GM12878 (cell line): ENCODE measurements around the gene MT1G. TPM values are rescaled to one million over a fixed set of nuclear protein-coding genes. Genes with fewer than 3 reads are reported as not detected.

ENCODE experiments used
- ATAC-seq: fragments of 200-7000 bp; cut with Tn5 transposase; 3 replicates; pipeline ENCODE4 v1.9.1; 2020; ENCODE audit warnings: mild to moderate bottlenecking, moderate library complexity
- BruUV-seq: library from RNA; stranded (reverse); fragments of 400-500 nt; replicated peaks from 2 replicates; lab custom pipeline; 2021; lab: Mats Ljungman, UMichigan
- CTCF ChIA-PET: fragments of 300-600 bp; sonication (Branson Sonifier 250); formaldehyde crosslinking; extraction: SDS; loops from one replicate; lab custom pipeline; 2021; ENCODE audit warnings: inconsistent platforms; lab: Yijun Ruan, JAX
- POLR2A ChIA-PET: fragments of 350-600 bp; formaldehyde crosslinking; extraction: SDS; loops from one replicate; lab custom pipeline; 2021; ENCODE audit warnings: inconsistent platforms; lab: Charles Lee
- RAD21 ChIA-PET: fragments of 300-600 bp; sonication (Branson Sonifier 250); formaldehyde crosslinking; loops from one replicate; lab custom pipeline; 2023; ENCODE audit warnings: antibody characterized with exemption; ENCODE audit not compliant: unreplicated experiment; lab: Charles Lee
- SMC1A ChIA-PET: fragments of 300-600 bp; sonication (Branson Sonifier 250); formaldehyde crosslinking; loops from one replicate; lab custom pipeline; 2023; ENCODE audit not compliant: unreplicated experiment, uncharacterized antibody; lab: Charles Lee
- DNase-seq: peaks from one replicate; pipeline ENCODE4 v3.0.0-alpha.2; 2011; ENCODE audit warnings: low read depth, low spot score
- FAIRE-seq: peaks from 3 replicates; lab custom pipeline; 2011; peaks lifted over from hg19 to GRCh38; lab: Jason Lieb, UNC
- H2AFZ ChIP-seq: 2 replicates; pipeline ENCODE4 v1.6.0; 2011; ENCODE audit warnings: low read depth, low read length, control low read depth; ENCODE audit not compliant: control insufficient read depth
- H3K27ac ChIP-seq: 2 replicates; pipeline ENCODE4 v1.5.1; 2011; ENCODE audit warnings: control low read depth; ENCODE audit not compliant: control insufficient read depth, insufficient read depth
- H3K27me3 ChIP-seq, 2 experiments: replicated peaks in 1 of 2; 2 replicates each; pipeline versions ENCODE4 v1.6.0 to v1.6.1; 2011; ENCODE audit warnings: low read length in 1 of 2; ENCODE audit not compliant: control insufficient read depth in 2 of 2, insufficient read depth in 2 of 2
- H3K36me3 ChIP-seq, 2 experiments: 2 replicates each; pipeline ENCODE4 v1.5.1; 2011; ENCODE audit warnings: low read length in 1 of 2; ENCODE audit not compliant: control insufficient read depth in 2 of 2, insufficient read depth in 2 of 2
- H3K4me1 ChIP-seq: 2 replicates; pipeline ENCODE4 v1.6.1; 2011; ENCODE audit warnings: mild to moderate bottlenecking, low read length, moderate library complexity, mixed read lengths; ENCODE audit not compliant: control insufficient read depth, insufficient read depth
- H3K4me2 ChIP-seq: 2 replicates; pipeline ENCODE4 v1.6.0; 2011; ENCODE audit warnings: control low read depth; ENCODE audit not compliant: control insufficient read depth, insufficient read depth
- H3K4me3 ChIP-seq: fragments of 200-600 bp; sonication (generic); 2 replicates; pipeline ENCODE4 v1.5.1; 2016
- H3K79me2 ChIP-seq: 2 replicates; pipeline ENCODE4 v1.6.0; 2011; ENCODE audit warnings: low read length; ENCODE audit not compliant: control insufficient read depth, insufficient read depth
- H3K9ac ChIP-seq: 2 replicates; pipeline ENCODE4 v1.8.0; 2011; ENCODE audit warnings: low read length, control low read depth, mixed read lengths; ENCODE audit not compliant: control insufficient read depth, insufficient read depth
- H3K9me3 ChIP-seq: replicated peaks from 3 replicates; pipeline ENCODE4 v1.5.1; 2011; ENCODE audit warnings: mild to moderate bottlenecking, low read length; ENCODE audit not compliant: control insufficient read depth, insufficient read depth
- H4K20me1 ChIP-seq: 2 replicates; pipeline ENCODE4 v1.6.0; 2011; ENCODE audit not compliant: control insufficient read depth, insufficient read depth
- BHLHE40 ChIP-seq, 2 experiments: fragments of 450-650 bp in 1 of 2; IDR thresholded peaks; 2 replicates each; pipeline ENCODE4 v1.6.1; 2011 to 2017; ENCODE audit warnings: low read depth in 2 of 2, borderline replicate concordance in 1 of 2, improper control_type of control experiment in 1 of 2, low read length in 1 of 2, mild to moderate bottlenecking in 1 of 2
- CEBPB ChIP-seq, 2 experiments: fragments of 150-350 bp in 1 of 2; IDR thresholded peaks; 2 replicates each; pipeline ENCODE4 v1.6.1; 2012 to 2014; ENCODE audit warnings: low read depth in 2 of 2, low read length in 2 of 2, borderline replicate concordance in 1 of 2, inconsistent platforms in 1 of 2
- CHD4 ChIP-seq: fragments of 200-600 bp; sonication (generic); IDR thresholded peaks from 2 replicates; pipeline ENCODE4 v1.6.1; 2016; ENCODE audit warnings: mild to moderate bottlenecking
- ESRRA ChIP-seq: IDR thresholded peaks from 2 replicates; pipeline ENCODE4 v1.6.1; 2012; ENCODE audit warnings: mild to moderate bottlenecking, low read length, improper control_type of control experiment
- MYC ChIP-seq: IDR thresholded peaks from 2 replicates; pipeline ENCODE4 v1.6.1; 2011; ENCODE audit warnings: mild to moderate bottlenecking, low read length, moderate library complexity, inconsistent platforms; ENCODE audit not compliant: insufficient read depth, insufficient replicate concordance, insufficient read length, severe bottlenecking
- NFIC ChIP-seq: IDR thresholded peaks from 2 replicates; pipeline ENCODE4 v1.6.1; 2012; ENCODE audit warnings: low read depth, mild to moderate bottlenecking, inconsistent platforms, low read length, moderate library complexity
- NR2C1 ChIP-seq: fragments of 450-650 bp; IDR thresholded peaks from 2 replicates; pipeline ENCODE4 v1.6.1; 2017; ENCODE audit warnings: antibody characterized with exemption, mild to moderate bottlenecking, moderate library complexity
- SIX5 ChIP-seq: IDR thresholded peaks from 2 replicates; pipeline ENCODE4 v1.6.1; 2011; ENCODE audit warnings: mild to moderate bottlenecking, low read depth, low read length, moderate library complexity; ENCODE audit not compliant: severe bottlenecking
- SMC3 ChIP-seq: IDR thresholded peaks from 2 replicates; pipeline ENCODE4 v1.6.1; 2011; ENCODE audit warnings: low read length, improper control_type of control experiment, borderline replicate concordance
- STAT3 ChIP-seq: IDR thresholded peaks from 2 replicates; pipeline ENCODE4 v1.6.1; 2011; ENCODE audit warnings: low read depth, low read length, improper control_type of control experiment
- ZNF217 ChIP-seq: fragments of 450-650 bp; IDR thresholded peaks from 2 replicates; pipeline ENCODE4 v1.6.1; 2017; ENCODE audit warnings: antibody characterized with exemption, mild to moderate bottlenecking
- WGBS: methylation state at CpG from one replicate; pipeline ENCODE4 v1.1.6; 2016; ENCODE audit warnings: low lambda C conversion rate; ENCODE audit not compliant: insufficient replicate concordance, insufficient coverage; ENCODE audit errors: missing lambda C conversion rate; 5-methylcytosine and 5-hydroxymethylcytosine counted together
- in situ Hi-C: fragments of 300-500 bp; cut with MboI; formaldehyde crosslinking; loops from 9 replicates; pipeline ENCODE4 v1.14.3; 2018; ENCODE audit warnings: mixed read lengths
- intact Hi-C: fragments of 100-400 bp; cut with micrococcal nuclease; formaldehyde crosslinking; loops from one replicate; pipeline ENCODE4 v1.14.2; 2022; ENCODE audit not compliant: unreplicated experiment
- polyA plus RNA-seq, 11 experiments: library from polyadenylated mRNA; depleted of rRNA in 4 of 11; unstranded in 6 of 11; stranded (reverse) in 5 of 11; fragments of >200 nt; fragmentation: Nextera tagmentation in 4 of 11; fragmentation: Illumina TruSeq in 1 of 11; extraction: Ambion mirVana in 4 of 11; extraction: Trizol in 1 of 11; gene quantifications; 1 replicate in 1 of 11; 2 replicates in 10 of 11; pipeline versions ENCODE4 v1.2.1 to v1.2.3, GENCODE V29; 2011 to 2016; ENCODE audit warnings: inconsistent platforms in 2 of 11, missing spikeins in 2 of 11, low read depth in 1 of 11
- total RNA-seq, 4 experiments: library from RNA; depleted of rRNA in 3 of 4; stranded (reverse); fragments of >200 nt in 3 of 4; fragmentation: Illumina TruSeq in 1 of 4; extraction: Trizol in 1 of 4; gene quantifications; 2 replicates each; pipeline versions ENCODE4 v1.2.1 to v1.2.3, GENCODE V29; 2013 to 2021
- TF ChIP-seq, protein P1 (sequence below): fragments of 450-650 bp; formaldehyde crosslinking; IDR thresholded peaks from 2 replicates; pipeline ENCODE4 v1.5.0; 2022; ENCODE audit warnings: mild to moderate bottlenecking, missing genetic modification characterization
- TF ChIP-seq, protein P2 (sequence below): fragments of 450-650 bp; IDR thresholded peaks from 2 replicates; pipeline ENCODE4 v1.6.1; 2016; ENCODE audit warnings: mild to moderate bottlenecking
- TF ChIP-seq, protein P3 (sequence below): IDR thresholded peaks from 2 replicates; pipeline ENCODE4 v1.6.1; 2012; ENCODE audit warnings: low read depth, low read length, improper control_type of control experiment
- TF ChIP-seq, protein P4 (sequence below): IDR thresholded peaks from 2 replicates; pipeline ENCODE4 v1.6.1; 2011; ENCODE audit warnings: mild to moderate bottlenecking, low read depth, low read length, moderate library complexity; ENCODE audit not compliant: insufficient replicate concordance

MT1G gene
- total and polyA plus RNA-seq, 10 of the 15 experiments (the other 5 are each of a cell fraction or from before 2014, with no cell fraction given), result 1.2 to 9.1 (median 4.6) TPM

- Histone ChIP-seq H3K4me2 (no peak overlapping the region), H2AFZ (no peak overlapping the region), H3K4me3 (no peak overlapping the region), H3K9ac (no peak overlapping the region), H3K4me1 (peaks cover 17% of the 10 kb centered on the region), H3K27ac (no peak overlapping the region), H3K79me2 (no peaks in the 10 kb centered on the region), H3K27me3 (peaks cover 0 to 4% of the 10 kb centered on the region in 2 experiments), H3K9me3 (no peaks in the 10 kb centered on the region), H3K36me3 (no peaks in the 10 kb centered on the region), H4K20me1 (no peaks in the 10 kb centered on the region)
- SMC1A ChIA-PET, result no interaction called here
- DNase-seq (no peak), ATAC-seq (no peak), FAIRE-seq (no peak)
- in situ Hi-C loops (no loop called here), intact Hi-C loops (no loop called here)
- RAD21 ChIA-PET, result no interaction called here
- no peak for TF ChIP-seq ESRRA
- TF ChIP-seq SIX5, result no peak
- no peak for TF ChIP-seq NR2C1
- TF ChIP-seq SMC3, result no peak
- TF ChIP-seq, protein P1, sequence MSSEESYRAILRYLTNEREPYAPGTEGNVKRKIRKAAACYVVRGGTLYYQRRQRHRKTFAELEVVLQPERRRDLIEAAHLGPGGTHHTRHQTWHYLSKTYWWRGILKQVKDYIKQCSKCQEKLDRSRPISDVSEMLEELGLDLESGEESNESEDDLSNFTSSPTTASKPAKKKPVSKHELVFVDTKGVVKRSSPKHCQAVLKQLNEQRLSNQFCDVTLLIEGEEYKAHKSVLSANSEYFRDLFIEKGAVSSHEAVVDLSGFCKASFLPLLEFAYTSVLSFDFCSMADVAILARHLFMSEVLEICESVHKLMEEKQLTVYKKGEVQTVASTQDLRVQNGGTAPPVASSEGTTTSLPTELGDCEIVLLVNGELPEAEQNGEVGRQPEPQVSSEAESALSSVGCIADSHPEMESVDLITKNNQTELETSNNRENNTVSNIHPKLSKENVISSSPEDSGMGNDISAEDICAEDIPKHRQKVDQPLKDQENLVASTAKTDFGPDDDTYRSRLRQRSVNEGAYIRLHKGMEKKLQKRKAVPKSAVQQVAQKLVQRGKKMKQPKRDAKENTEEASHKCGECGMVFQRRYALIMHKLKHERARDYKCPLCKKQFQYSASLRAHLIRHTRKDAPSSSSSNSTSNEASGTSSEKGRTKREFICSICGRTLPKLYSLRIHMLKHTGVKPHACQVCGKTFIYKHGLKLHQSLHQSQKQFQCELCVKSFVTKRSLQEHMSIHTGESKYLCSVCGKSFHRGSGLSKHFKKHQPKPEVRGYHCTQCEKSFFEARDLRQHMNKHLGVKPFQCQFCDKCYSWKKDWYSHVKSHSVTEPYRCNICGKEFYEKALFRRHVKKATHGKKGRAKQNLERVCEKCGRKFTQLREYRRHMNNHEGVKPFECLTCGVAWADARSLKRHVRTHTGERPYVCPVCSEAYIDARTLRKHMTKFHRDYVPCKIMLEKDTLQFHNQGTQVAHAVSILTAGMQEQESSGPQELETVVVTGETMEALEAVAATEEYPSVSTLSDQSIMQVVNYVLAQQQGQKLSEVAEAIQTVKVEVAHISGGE (CRISPR knock-in tag), result no peak
- TF ChIP-seq CEBPB (IDR thresholded peaks at IDR 0.05; ENCODE audit: borderline replicate concordance in 1 of 2, low read depth in 2 of 2, low read length in 2 of 2), result no peak
- TF ChIP-seq CHD4, result no peak
- TF ChIP-seq STAT3, result no peak
- no peak for TF ChIP-seq NFIC
- TF ChIP-seq, protein P2, sequence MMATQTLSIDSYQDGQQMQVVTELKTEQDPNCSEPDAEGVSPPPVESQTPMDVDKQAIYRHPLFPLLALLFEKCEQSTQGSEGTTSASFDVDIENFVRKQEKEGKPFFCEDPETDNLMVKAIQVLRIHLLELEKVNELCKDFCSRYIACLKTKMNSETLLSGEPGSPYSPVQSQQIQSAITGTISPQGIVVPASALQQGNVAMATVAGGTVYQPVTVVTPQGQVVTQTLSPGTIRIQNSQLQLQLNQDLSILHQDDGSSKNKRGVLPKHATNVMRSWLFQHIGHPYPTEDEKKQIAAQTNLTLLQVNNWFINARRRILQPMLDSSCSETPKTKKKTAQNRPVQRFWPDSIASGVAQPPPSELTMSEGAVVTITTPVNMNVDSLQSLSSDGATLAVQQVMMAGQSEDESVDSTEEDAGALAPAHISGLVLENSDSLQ, result no peak
- no peak for TF ChIP-seq BHLHE40 (IDR thresholded peaks at IDR 0.05; ENCODE audit: borderline replicate concordance in 1 of 2, low read depth in 2 of 2, low read length in 1 of 2)
- TF ChIP-seq, protein P3, sequence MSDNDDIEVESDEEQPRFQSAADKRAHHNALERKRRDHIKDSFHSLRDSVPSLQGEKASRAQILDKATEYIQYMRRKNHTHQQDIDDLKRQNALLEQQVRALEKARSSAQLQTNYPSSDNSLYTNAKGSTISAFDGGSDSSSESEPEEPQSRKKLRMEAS, result no peak
- no peak for TF ChIP-seq ZNF217
- no peak for TF ChIP-seq MYC
- TF ChIP-seq, protein P4, sequence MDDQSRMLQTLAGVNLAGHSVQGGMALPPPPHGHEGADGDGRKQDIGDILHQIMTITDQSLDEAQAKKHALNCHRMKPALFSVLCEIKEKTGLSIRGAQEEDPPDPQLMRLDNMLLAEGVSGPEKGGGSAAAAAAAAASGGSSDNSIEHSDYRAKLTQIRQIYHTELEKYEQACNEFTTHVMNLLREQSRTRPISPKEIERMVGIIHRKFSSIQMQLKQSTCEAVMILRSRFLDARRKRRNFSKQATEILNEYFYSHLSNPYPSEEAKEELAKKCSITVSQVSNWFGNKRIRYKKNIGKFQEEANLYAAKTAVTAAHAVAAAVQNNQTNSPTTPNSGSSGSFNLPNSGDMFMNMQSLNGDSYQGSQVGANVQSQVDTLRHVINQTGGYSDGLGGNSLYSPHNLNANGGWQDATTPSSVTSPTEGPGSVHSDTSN, result no peak
- 30% methylated on average over 7 of the region's 7 CpGs for WGBS
- CTCF ChIA-PET, result no interaction called here
- no TSS peak for BruUV-seq
- POLR2A ChIA-PET, result no interaction called here
Measured at GRCh38 chr16:56626685-56627084, 41.2 kb downstream of the MT1G start.
